ENCODE results near the gene CCDC85C.

CCDC85C gene

GRCh38 chr14:99521176-99522024 is 82.6 kb downstream of the CCDC85C start:
- TF ChIP-seq CTCF (IDR thresholded peaks at IDR 0.05; ENCODE audit: low read depth, low read length), result no peak
- DNase-seq (ENCODE audit: extremely low read depth, low read depth), result no peak

GRCh38 chr14:99520571-99521081 is 83.4 kb downstream of the CCDC85C start:
- no peak for TF ChIP-seq CTCF (IDR thresholded peaks at IDR 0.05; ENCODE audit: low read depth, low read length)
- no peak for DNase-seq (ENCODE audit: extremely low read depth, low read depth)

GRCh38 chr14:99519931-99520421 is 84.0 kb downstream of the CCDC85C start:
- DNase-seq (ENCODE audit: extremely low read depth, low read depth), result no peak
- no peak for TF ChIP-seq CTCF (IDR thresholded peaks at IDR 0.05; ENCODE audit: low read depth, low read length)

GRCh38 chr14:99519347-99519881 is 84.6 kb downstream of the CCDC85C start:
- no peak for DNase-seq (ENCODE audit: extremely low read depth, low read depth)
- TF ChIP-seq CTCF (IDR thresholded peaks at IDR 0.05; ENCODE audit: low read depth, low read length), result no peak

GRCh38 chr14:99518441-99519346 is 85.3 kb downstream of the CCDC85C start:
- no peak for DNase-seq (ENCODE audit: extremely low read depth, low read depth)
- peak; percentile 95 for TF ChIP-seq CTCF (IDR thresholded peaks at IDR 0.05; ENCODE audit: low read depth, low read length)

- TF ChIP-seq CTCF (IDR thresholded peaks at IDR 0.05; ENCODE audit: low read depth, low read length), result no peak
- no peak for DNase-seq (ENCODE audit: extremely low read depth, low read depth)
Observed at GRCh38 chr14:99517643-99518381, 86.2 kb downstream of the CCDC85C start.

Data from AG09319 (cell line).